Activated CD4-positive, alpha-beta T cell treated with anti-CD3 and anti-CD28 coated beads, Interleukin-2, amount 50 U/mL, for 48 hours (primary cell): ENCODE data around the gene VPREB1.
"Not testable (repeated sequence)": the region's sequence is repeated elsewhere in the genome, so short reads cannot be mapped to it uniquely, and the experiment has no call there.

Experiments
- DNase-seq, 2 experiments: peaks; one replicate each; pipeline ENCODE4 v3.0.0-alpha.2; 2020

Gene VPREB1

GRCh38 chr22:22244316-22245250 is at the start of gene VPREB1:
Gene VPREB1, plus strand, starts transcription at chr22:22244786. Its CDS starts 28 bp downstream, at chr22:22244814.
- no peak for DNase-seq

- no peak for DNase-seq
Measured at GRCh38 chr22:22194931-22195264, 49.7 kb upstream of the VPREB1 start.

- peak; percentile 86 to 88 for DNase-seq
Measured at GRCh38 chr22:22195265-22196017, 49.1 kb upstream of the VPREB1 start.

- no peak for DNase-seq
Measured at GRCh38 chr22:22196018-22196533, 48.5 kb upstream of the VPREB1 start.

- DNase-seq, result no peak
Measured at GRCh38 chr22:22196833-22197477, 47.6 kb upstream of the VPREB1 start.

GRCh38 chr22:22197993-22198402 is 46.6 kb upstream of the VPREB1 start:
- no peak for DNase-seq

- no peak for DNase-seq
Measured at GRCh38 chr22:22198751-22199150, 45.8 kb upstream of the VPREB1 start.

GRCh38 chr22:22199634-22200033 is 45.0 kb upstream of the VPREB1 start:
- DNase-seq, result no peak

GRCh38 chr22:22200569-22201184 is 43.9 kb upstream of the VPREB1 start:
- DNase-seq, result no peak

- DNase-seq, result peak; percentile 74 to 78
Measured at GRCh38 chr22:22201185-22201929, 43.2 kb upstream of the VPREB1 start.

GRCh38 chr22:22201930-22202343 is 42.6 kb upstream of the VPREB1 start:
- no peak for DNase-seq

GRCh38 chr22:22203048-22203971 is 41.3 kb upstream of the VPREB1 start:
- no peak for DNase-seq

GRCh38 chr22:22207845-22208564 is 36.6 kb upstream of the VPREB1 start:
- DNase-seq, result peak; percentile 92

GRCh38 chr22:22208652-22209051 is 35.9 kb upstream of the VPREB1 start:
- DNase-seq, result no peak

- DNase-seq, result not testable (repeated sequence)
Measured at GRCh38 chr22:22209080-22209640, 35.4 kb upstream of the VPREB1 start.

- DNase-seq, result peak; percentile 64 to 77
Measured at GRCh38 chr22:22210375-22210774, 34.2 kb upstream of the VPREB1 start.

- peak in 1 of 2 experiments; percentile 17 for DNase-seq
Measured at GRCh38 chr22:22210889-22211833, 33.4 kb upstream of the VPREB1 start.

GRCh38 chr22:22213231-22213630 is 31.4 kb upstream of the VPREB1 start:
- no peak for DNase-seq
